OCI-LY1 (cell line): ENCODE results near the gene GRB2.
"Not testable (repeated sequence)": the region's sequence is repeated elsewhere in the genome, so short reads cannot be mapped to it uniquely, and the experiment has no call there.

Experiments used
- H2AFZ ChIP-seq: fragments of 200-600 bp; sonication (generic), shearing (Covaris generic); 2 replicates; pipeline ENCODE4 v1.6.0; 2014; ENCODE audit warnings: antibody characterized with exemption, mild to moderate bottlenecking, low read length
- H3F3A ChIP-seq: fragments of 200-600 bp; sonication (generic), shearing (Covaris generic); 2 replicates; pipeline ENCODE4 v1.6.0; 2014; ENCODE audit warnings: mild to moderate bottlenecking, antibody characterized with exemption, low read length, moderate library complexity; ENCODE audit not compliant: insufficient read depth
- H3K27ac ChIP-seq: fragments of 200-600 bp; sonication (generic); 2 replicates; pipeline ENCODE4 v1.5.1; 2014; ENCODE audit warnings: low read length, mixed run types, mild to moderate bottlenecking, low read depth; ENCODE audit not compliant: poor library complexity, severe bottlenecking
- H3K27me3 ChIP-seq: fragments of 200-600 bp; sonication (generic); 2 replicates; pipeline ENCODE4 v1.6.0; 2014; ENCODE audit warnings: antibody characterized with exemption, mild to moderate bottlenecking, low read length, moderate library complexity; ENCODE audit not compliant: insufficient read depth
- H3K36me3 ChIP-seq: fragments of 200-600 bp; sonication (generic); 2 replicates; pipeline ENCODE4 v1.6.1; 2014; ENCODE audit warnings: mild to moderate bottlenecking, antibody characterized with exemption, low read length, moderate library complexity, mixed read lengths; ENCODE audit not compliant: insufficient read depth
- H3K4me1 ChIP-seq: fragments of 200-600 bp; sonication (generic); 2 replicates; pipeline ENCODE4 v1.5.1; 2014; ENCODE audit warnings: mild to moderate bottlenecking, low read length, moderate library complexity; ENCODE audit not compliant: insufficient read depth, severe bottlenecking
- H3K4me2 ChIP-seq: fragments of 200-600 bp; sonication (generic), shearing (Covaris generic); 2 replicates; pipeline ENCODE4 v1.6.1; 2014; ENCODE audit warnings: low read length
- H3K4me3 ChIP-seq: fragments of 200-600 bp; sonication (generic); 2 replicates; pipeline ENCODE4 v1.5.1; 2014; ENCODE audit warnings: low read length, low read depth, mild to moderate bottlenecking, mixed read lengths; ENCODE audit not compliant: poor library complexity, severe bottlenecking
- H3K79me2 ChIP-seq: fragments of 200-600 bp; shearing (Covaris generic); 2 replicates; pipeline ENCODE4 v1.6.1; 2016; ENCODE audit warnings: mixed run types, low read length, mixed read lengths; ENCODE audit not compliant: insufficient read depth
- H3K9ac ChIP-seq: fragments of 200-600 bp; sonication (generic), shearing (Covaris generic); 2 replicates; pipeline ENCODE4 v1.6.1; 2014; ENCODE audit warnings: mild to moderate bottlenecking, low read length, mixed read lengths
- H3K9me2 ChIP-seq: fragments of 200-600 bp; sonication (generic), shearing (Covaris generic); 2 replicates; pipeline ENCODE4 v1.6.1; 2014; ENCODE audit warnings: low read depth, mild to moderate bottlenecking, low read length, mixed read lengths
- H3K9me3 ChIP-seq: fragments of 200-600 bp; shearing (Covaris generic); 2 replicates; pipeline ENCODE4 v1.6.1; 2014; ENCODE audit warnings: low read length, mixed read lengths
- H4K20me1 ChIP-seq: fragments of 200-600 bp; sonication (generic), shearing (Covaris generic); 2 replicates; pipeline ENCODE4 v1.6.0; 2016; ENCODE audit warnings: mild to moderate bottlenecking, low read length; ENCODE audit not compliant: insufficient read depth
- CTCF ChIP-seq: fragments of 200-600 bp; sonication (generic), shearing (Covaris generic); IDR thresholded peaks from 2 replicates; pipeline ENCODE4 v1.5.1; 2017; ENCODE audit warnings: mild to moderate bottlenecking, antibody characterized with exemption, low read length, moderate library complexity, mixed read lengths
- EZH2 ChIP-seq: fragments of 200-600 bp; sonication (generic), shearing (Covaris generic); IDR thresholded peaks from 2 replicates; pipeline ENCODE4 v1.8.0; 2017; ENCODE audit warnings: borderline replicate concordance, mixed run types, mild to moderate bottlenecking, antibody characterized with exemption, low read length, moderate library complexity, mixed read lengths

Gene GRB2

GRCh38 chr17:75288359-75288758 lies 117.1 kb downstream of the GRB2 start:
- Histone ChIP-seq H3K4me3 (peak overlapping the region; percentile 71), H3K36me3 (peaks cover 39% of the 10 kb centered on the region), H3K27ac (peak overlapping the region; percentile 73), H4K20me1 (no peaks in the 10 kb centered on the region), H2AFZ (no peak overlapping the region), H3K79me2 (peaks cover 9% of the 10 kb centered on the region), H3K4me2 (peak overlapping the region; percentile 63), H3K4me1 (peaks cover 26% of the 10 kb centered on the region), H3F3A (no peaks in the 10 kb centered on the region), H3K9me2 (no peaks in the 10 kb centered on the region), H3K9me3 (no peaks in the 10 kb centered on the region), H3K9ac (peak overlapping the region; percentile 69), H3K27me3 (no peaks in the 10 kb centered on the region)
- TF ChIP-seq EZH2 (no peak), CTCF (no peak)

- no peaks in the 10 kb centered on the region for H4K20me1 ChIP-seq
- H3K79me2 ChIP-seq = peaks cover 9% of the 10 kb centered on the region
- peak overlapping the region; percentile 71 for H3K4me3 ChIP-seq
- no peak overlapping the region for H3K27ac ChIP-seq
- no peaks in the 10 kb centered on the region for H3K9me2 ChIP-seq
- TF ChIP-seq EZH2 = no peak
- no peak for TF ChIP-seq CTCF
- H2AFZ ChIP-seq = no peak overlapping the region
- H3F3A ChIP-seq = no peaks in the 10 kb centered on the region
- peaks cover 26% of the 10 kb centered on the region for H3K4me1 ChIP-seq
- H3K9me3 ChIP-seq = no peaks in the 10 kb centered on the region
- no peaks in the 10 kb centered on the region for H3K27me3 ChIP-seq
- peak overlapping the region; percentile 16; the same call in 1 of the 2 replicates for H3K9ac ChIP-seq
- H3K4me2 ChIP-seq = peak overlapping the region; percentile 63
- peaks cover 44% of the 10 kb centered on the region for H3K36me3 ChIP-seq
Measured at GRCh38 chr17:75287221-75287620, 118.3 kb downstream of the GRB2 start.

GRCh38 chr17:75285123-75285522 lies 120.4 kb downstream of the GRB2 start:
- H3F3A ChIP-seq = no peaks in the 10 kb centered on the region
- H3K4me1 ChIP-seq = peaks cover 17% of the 10 kb centered on the region
- H3K9me2 ChIP-seq = no peaks in the 10 kb centered on the region
- H3K4me2 ChIP-seq = no peak overlapping the region
- H3K9ac ChIP-seq = no peak overlapping the region
- no peaks in the 10 kb centered on the region for H3K27me3 ChIP-seq
- no peak overlapping the region for H2AFZ ChIP-seq
- no peak overlapping the region for H3K27ac ChIP-seq
- peaks cover 57% of the 10 kb centered on the region for H3K36me3 ChIP-seq
- peaks cover 9% of the 10 kb centered on the region for H3K79me2 ChIP-seq
- no peak overlapping the region for H3K4me3 ChIP-seq
- TF ChIP-seq CTCF (no peak), EZH2 (no peak)
- no peaks in the 10 kb centered on the region for H3K9me3 ChIP-seq
- no peaks in the 10 kb centered on the region for H4K20me1 ChIP-seq

GRCh38 chr17:75280189-75280588 lies 125.3 kb downstream of the GRB2 start:
- not testable (repeated sequence) for H3K4me2 ChIP-seq, H3K9me3 ChIP-seq, H3K27me3 ChIP-seq, H3K79me2 ChIP-seq, H2AFZ ChIP-seq, H3K4me1 ChIP-seq, H3K4me3 ChIP-seq, H3K9ac ChIP-seq, H4K20me1 ChIP-seq, H3F3A ChIP-seq, H3K9me2 ChIP-seq, H3K27ac ChIP-seq
- peaks cover 68% of the 10 kb centered on the region for H3K36me3 ChIP-seq
